OCI-LY3 (cell line): ENCODE measurements around the gene LRRC1.

Source experiments
- H2AFZ ChIP-seq: fragments of 200-600, 300-600 bp; shearing (Covaris generic); 2 replicates; pipeline ENCODE4 v1.6.0; 2014; ENCODE audit warnings: antibody characterized with exemption, low read depth, low read length
- H3K27ac ChIP-seq: fragments of 200-600, 300-600 bp; sonication (generic); 2 replicates; pipeline ENCODE4 v1.5.1; 2014; ENCODE audit warnings: mild to moderate bottlenecking, low read length, moderate library complexity, mixed read lengths
- H3K27me3 ChIP-seq: fragments of 200-600, 300-600 bp; sonication (generic); 2 replicates; pipeline ENCODE4 v1.6.1; 2014; ENCODE audit warnings: low read depth, low read length, mixed read lengths
- H3K36me3 ChIP-seq: fragments of 200-600, 300-600 bp; sonication (generic); replicated peaks from 2 replicates; pipeline ENCODE3; 2014; ENCODE audit warnings: low read depth, low read length, mixed read lengths
- H3K4me1 ChIP-seq: fragments of 300-600, 200-600 bp; sonication (generic); 2 replicates; pipeline ENCODE4 v1.6.1; 2014; ENCODE audit warnings: low read length, mixed read lengths
- H3K4me2 ChIP-seq: fragments of 200-600, 300-600 bp; sonication (generic); 2 replicates; pipeline ENCODE4 v1.6.1; 2014; ENCODE audit warnings: low read length, mixed read lengths
- H3K4me3 ChIP-seq: fragments of 300-600, 200-600 bp; sonication (generic); 2 replicates; pipeline ENCODE4 v1.5.1; 2014; ENCODE audit warnings: antibody characterized with exemption, mild to moderate bottlenecking, low read length, moderate library complexity
- H3K79me2 ChIP-seq: fragments of 300-600, 200-600 bp; shearing (Covaris generic); 2 replicates; pipeline ENCODE4 v1.6.1; 2014; ENCODE audit warnings: mild to moderate bottlenecking, low read length, mixed read lengths
- H3K9ac ChIP-seq: fragments of 300-600, 200-600 bp; shearing (Covaris generic); 2 replicates; pipeline ENCODE4 v1.6.0; 2014; ENCODE audit warnings: mild to moderate bottlenecking, low read length, moderate library complexity
- H3K9me3 ChIP-seq: fragments of 200-600, 300-600 bp; shearing (Covaris generic); 2 replicates; pipeline ENCODE4 v1.6.1; 2014; ENCODE audit warnings: low read length, mixed read lengths; ENCODE audit not compliant: insufficient read depth
- H4K20me1 ChIP-seq: fragments of 200-600, 300-600 bp; sonication (generic); 2 replicates; pipeline ENCODE4 v1.6.1; 2016; ENCODE audit warnings: low read length, mixed read lengths; ENCODE audit not compliant: insufficient read depth
- CTCF ChIP-seq: fragments of 200-600, 300-600 bp; sonication (generic); IDR thresholded peaks from 2 replicates; pipeline ENCODE4 v1.5.1; 2014; ENCODE audit warnings: antibody characterized with exemption, low read length, low read depth
- EZH2phosphoT487 ChIP-seq: fragments of 200-600 bp; shearing (Covaris generic); IDR thresholded peaks from 2 replicates; pipeline ENCODE4 v1.6.1; 2018; ENCODE audit warnings: antibody characterized with exemption, mixed run types, low read depth

Gene LRRC1

GRCh38 chr6:53931086-53931485 lies 136.3 kb downstream of the LRRC1 start:
- Histone ChIP-seq H3K9me3 (no peaks in the 10 kb centered on the region), H4K20me1 (no peaks in the 10 kb centered on the region), H3K27ac (no peak overlapping the region), H2AFZ (no peak overlapping the region), H3K4me3 (no peak overlapping the region), H3K36me3 (no peaks in the 10 kb centered on the region), H3K79me2 (no peaks in the 10 kb centered on the region), H3K4me1 (no peaks in the 10 kb centered on the region), H3K4me2 (no peak overlapping the region), H3K9ac (no peak overlapping the region), H3K27me3 (no peaks in the 10 kb centered on the region)
- no peak for TF ChIP-seq CTCF
- no peak for TF ChIP-seq EZH2phosphoT487

GRCh38 chr6:53932516-53932915 lies 137.7 kb downstream of the LRRC1 start:
- H3K27ac ChIP-seq, result no peak overlapping the region
- no peaks in the 10 kb centered on the region for H4K20me1 ChIP-seq
- no peak overlapping the region for H3K4me2 ChIP-seq
- H3K4me3 ChIP-seq, result no peak overlapping the region
- H3K4me1 ChIP-seq, result no peaks in the 10 kb centered on the region
- H3K9ac ChIP-seq, result no peak overlapping the region
- no peaks in the 10 kb centered on the region for H3K27me3 ChIP-seq
- no peaks in the 10 kb centered on the region for H3K36me3 ChIP-seq
- TF ChIP-seq CTCF, result no peak
- no peak for TF ChIP-seq EZH2phosphoT487
- no peak overlapping the region for H2AFZ ChIP-seq
- H3K79me2 ChIP-seq, result no peaks in the 10 kb centered on the region
- H3K9me3 ChIP-seq, result no peaks in the 10 kb centered on the region

GRCh38 chr6:53934023-53934422 lies 139.2 kb downstream of the LRRC1 start:
- H3K4me2 ChIP-seq, result no peak overlapping the region
- no peaks in the 10 kb centered on the region for H3K27me3 ChIP-seq
- no peaks in the 10 kb centered on the region for H3K36me3 ChIP-seq
- H3K79me2 ChIP-seq, result no peaks in the 10 kb centered on the region
- H2AFZ ChIP-seq, result no peak overlapping the region
- H3K9me3 ChIP-seq, result no peaks in the 10 kb centered on the region
- no peak for TF ChIP-seq EZH2phosphoT487
- TF ChIP-seq CTCF, result no peak
- no peak overlapping the region for H3K4me3 ChIP-seq
- H3K27ac ChIP-seq, result no peak overlapping the region
- peaks cover 4% of the 10 kb centered on the region for H3K4me1 ChIP-seq
- H4K20me1 ChIP-seq, result no peaks in the 10 kb centered on the region
- no peak overlapping the region for H3K9ac ChIP-seq

GRCh38 chr6:53937461-53937860 lies 142.7 kb downstream of the LRRC1 start:
- H3K4me3 ChIP-seq, result no peak overlapping the region
- H3K4me2 ChIP-seq, result no peak overlapping the region
- TF ChIP-seq CTCF, result no peak
- no peak for TF ChIP-seq EZH2phosphoT487

More at GRCh38 chr6:53937461-53937860, 142.7 kb downstream of the LRRC1 start:
- H2AFZ ChIP-seq, result no peak overlapping the region
- no peak overlapping the region for H3K27ac ChIP-seq
- H3K4me1 ChIP-seq, result peaks cover 6% of the 10 kb centered on the region
- no peaks in the 10 kb centered on the region for H3K27me3 ChIP-seq
- H3K9ac ChIP-seq, result no peak overlapping the region
- no peaks in the 10 kb centered on the region for H4K20me1 ChIP-seq
- H3K9me3 ChIP-seq, result no peaks in the 10 kb centered on the region
- no peaks in the 10 kb centered on the region for H3K36me3 ChIP-seq
- H3K79me2 ChIP-seq, result no peaks in the 10 kb centered on the region
